Activated CD8-positive, alpha-beta memory T cell treated with anti-CD3 and anti-CD28 coated beads, Interleukin-2, amount 50 U/mL, for 1 hour (primary cell): ENCODE measurements around the gene ETF1.

Experiments used
- DNase-seq: peaks from one replicate; pipeline ENCODE4 v3.0.0-alpha.2; 2020; ENCODE audit errors: extremely low read depth

The ETF1 gene

GRCh38 chr5:138542956-138543729 lies at the start of gene ETF1:
Gene ETF1, minus strand, starts transcription at chr5:138543236. Its CDS starts 318 bp downstream, at chr5:138542918.
- peak; percentile 99 for DNase-seq

DNA sequence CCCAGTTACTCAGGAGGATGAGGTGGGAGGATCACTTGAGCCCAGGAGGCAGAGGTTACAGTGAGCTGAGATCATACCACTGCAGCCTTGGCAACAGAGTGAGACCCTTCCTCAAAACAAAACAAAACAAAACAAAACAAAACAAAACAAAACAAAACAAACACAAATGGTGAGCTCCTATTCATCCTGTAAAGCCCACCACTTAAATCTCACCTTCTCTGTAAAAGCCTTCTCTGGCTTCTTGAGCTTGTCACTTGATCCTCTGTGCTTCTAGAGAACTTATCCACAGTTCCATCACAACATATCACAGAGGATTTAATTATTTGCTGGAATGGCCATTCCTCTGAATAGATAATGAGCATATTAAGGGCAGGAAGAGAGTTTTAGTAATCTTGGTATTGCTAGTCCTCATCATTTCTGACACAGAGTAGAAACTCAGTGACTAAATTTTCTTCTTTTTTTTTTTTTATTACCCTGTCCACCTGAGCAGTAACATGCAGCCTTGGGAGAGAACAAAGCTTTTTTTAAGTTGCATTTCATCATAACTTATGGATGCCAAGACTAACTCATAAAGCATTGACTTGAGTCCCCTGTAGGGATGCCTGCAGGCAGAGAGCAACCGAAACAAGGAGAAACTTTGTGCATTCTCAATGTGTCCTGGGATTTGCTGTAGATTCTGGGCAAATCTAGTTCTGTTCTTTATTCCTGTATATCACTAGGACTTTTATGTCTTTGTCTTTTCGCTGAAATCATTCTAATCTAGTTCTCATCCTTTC lies 45.2 kb upstream of the ETF1 start:
- DNase-seq, result no peak

DNA sequence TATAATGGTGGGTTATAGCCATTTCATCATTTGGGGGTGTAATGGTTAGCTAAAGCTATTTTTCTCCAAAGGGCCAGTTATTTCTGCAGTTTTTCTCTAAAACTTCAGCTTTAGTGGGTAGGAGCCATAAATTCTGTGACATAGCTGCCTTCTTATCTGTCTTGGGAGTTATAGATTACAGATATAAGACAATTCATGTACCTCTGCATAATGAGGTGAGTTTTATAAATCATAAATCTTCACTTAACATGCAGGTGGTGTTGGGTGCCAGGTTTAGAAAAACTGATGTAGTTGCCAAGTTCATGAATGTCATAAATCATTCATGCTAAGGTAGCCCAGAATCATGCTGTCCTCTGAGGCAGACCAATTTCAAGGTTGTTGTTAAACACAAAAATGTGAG lies 42.1 kb upstream of the ETF1 start:
- no peak for DNase-seq

- no peak for DNase-seq
These were observed 41.1 kb upstream of the ETF1 start for GRCh38 chr5:138583984-138584637.

GRCh38 chr5:138582959-138583358 lies 39.9 kb upstream of the ETF1 start:
- no peak for DNase-seq

- no peak for DNase-seq
These were observed 37.7 kb upstream of the ETF1 start for GRCh38 chr5:138580777-138581176.

- DNase-seq, result no peak
These were observed 37.0 kb upstream of the ETF1 start for GRCh38 chr5:138580001-138580400.

GRCh38 chr5:138579517-138579863 lies 36.5 kb upstream of the ETF1 start:
- DNase-seq, result no peak

GRCh38 chr5:138577452-138577851 lies 34.4 kb upstream of the ETF1 start:
- DNase-seq, result no peak

DNA sequence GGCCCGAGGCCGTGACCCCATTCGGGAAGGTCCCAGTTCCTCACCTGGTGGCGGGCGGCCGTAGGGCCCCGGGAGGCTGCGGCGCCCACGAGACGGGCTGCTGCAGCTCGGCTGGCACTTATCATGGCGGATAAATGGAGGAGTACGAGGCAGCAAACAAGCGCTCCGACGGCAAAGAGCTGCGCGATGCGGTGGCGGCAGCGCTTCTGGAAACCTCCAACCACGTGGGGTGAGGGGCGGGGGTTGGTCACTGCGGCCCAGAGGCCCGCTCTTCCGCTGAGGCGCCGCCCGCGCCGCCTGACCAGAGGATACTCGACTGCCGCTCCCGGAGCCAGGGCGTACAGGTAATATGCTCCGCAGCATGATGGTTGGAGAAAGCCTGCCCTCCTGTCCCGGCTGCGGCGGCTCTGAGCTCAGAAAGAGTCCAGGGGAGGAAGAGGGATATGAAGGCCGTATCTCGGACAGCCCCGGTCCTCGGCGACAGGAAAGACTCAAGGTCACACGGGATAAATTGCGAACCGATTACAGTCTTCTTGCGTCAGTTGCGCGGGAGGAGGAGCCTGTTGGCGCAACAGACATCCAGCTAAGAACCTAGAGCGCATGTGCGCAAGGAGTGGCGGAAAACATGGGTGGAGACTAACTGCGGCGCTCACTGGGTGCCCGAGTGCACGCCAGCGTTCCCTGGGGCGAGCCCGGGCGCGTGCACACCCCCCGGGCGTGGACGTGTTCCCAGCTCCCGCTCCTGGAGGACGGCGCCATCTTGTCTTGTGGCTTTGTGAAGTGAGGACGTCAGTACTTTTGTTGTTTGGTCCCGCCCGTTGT lies 32.4 kb upstream of the ETF1 start, which contains the start of gene HSPA9:
Gene HSPA9 (minus strand): TSS at position 208 of the 822 bp plus-strand sequence. CDS start 83 bp downstream, at position 125.
- DNase-seq, result peak; percentile 97

DNA sequence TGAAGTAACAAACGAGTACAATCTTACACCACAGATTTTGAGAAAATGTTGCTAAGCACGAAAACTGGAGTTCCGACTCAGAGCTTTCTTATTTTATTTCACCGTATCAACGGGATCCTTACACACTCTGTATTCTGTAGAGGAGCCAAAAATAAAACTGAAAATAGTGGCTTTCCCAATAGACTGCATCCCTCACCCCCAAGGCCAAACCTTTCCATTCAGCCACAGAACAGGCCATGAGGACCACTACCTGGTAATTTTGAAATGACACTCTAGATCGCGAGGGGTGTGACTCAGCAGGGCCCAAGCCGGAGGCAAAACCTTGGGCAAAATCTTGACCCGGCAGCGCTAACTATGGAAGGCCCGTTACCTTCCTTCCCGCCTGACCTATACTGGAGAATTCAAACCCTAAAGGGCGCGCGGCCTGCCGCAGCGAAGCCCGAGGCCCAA lies 31.7 kb upstream of the ETF1 start:
- no peak for DNase-seq

DNA sequence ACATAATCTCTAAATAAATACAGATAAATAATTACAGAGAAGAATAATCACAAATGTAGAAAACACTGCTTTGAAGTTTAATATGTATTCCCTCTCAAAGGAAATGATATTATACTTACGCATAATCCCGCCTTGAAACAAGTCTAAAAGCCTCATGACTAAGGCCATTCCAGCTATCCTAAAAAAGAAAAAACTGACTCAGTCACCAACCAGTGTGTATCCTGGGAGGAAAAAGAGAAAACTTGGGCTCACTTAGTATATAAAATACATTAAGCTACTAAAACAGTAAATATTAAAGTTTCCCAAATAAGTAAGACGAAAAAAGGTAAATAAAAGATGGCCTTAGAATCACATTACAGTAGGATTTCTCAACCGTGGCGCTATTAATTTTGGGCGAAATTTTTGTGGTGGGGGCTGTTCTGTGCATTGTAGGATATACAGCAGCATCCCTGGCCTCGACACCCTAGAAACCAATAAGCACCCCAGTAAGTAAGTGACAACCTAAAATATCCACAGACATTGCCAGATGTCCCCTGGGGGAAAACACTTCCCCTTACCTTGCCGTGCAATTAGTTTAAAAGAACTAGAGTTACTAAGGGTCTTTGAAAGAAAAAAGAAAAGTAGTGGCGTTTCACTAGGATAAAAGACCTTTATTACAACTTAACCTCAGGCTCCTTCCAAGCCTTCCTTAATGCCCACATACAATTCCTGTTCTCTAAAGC lies 31.1 kb upstream of the ETF1 start:
- DNase-seq, result no peak

DNA sequence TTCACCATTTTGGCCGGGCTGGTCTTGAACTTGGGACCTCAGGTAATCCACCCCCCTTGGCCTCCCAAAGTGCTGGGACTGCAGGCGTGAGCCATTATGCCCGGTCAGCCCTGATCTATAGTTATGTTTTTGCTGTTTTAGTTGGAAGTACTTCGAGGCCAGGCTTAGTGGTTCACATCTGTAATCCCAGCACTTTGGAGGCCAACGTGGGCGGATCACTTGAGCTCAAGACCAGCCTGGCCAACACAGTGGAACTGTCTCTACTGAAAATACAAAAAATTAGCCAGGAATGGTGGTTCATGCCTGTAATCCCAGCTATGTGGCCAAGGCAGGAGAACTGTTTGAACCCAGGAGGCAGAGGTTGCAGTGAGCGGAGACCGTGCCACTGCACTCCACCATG lies 30.2 kb upstream of the ETF1 start:
- no peak for DNase-seq

GRCh38 chr5:138570871-138571270 lies 27.8 kb upstream of the ETF1 start:
- DNase-seq, result no peak

DNA sequence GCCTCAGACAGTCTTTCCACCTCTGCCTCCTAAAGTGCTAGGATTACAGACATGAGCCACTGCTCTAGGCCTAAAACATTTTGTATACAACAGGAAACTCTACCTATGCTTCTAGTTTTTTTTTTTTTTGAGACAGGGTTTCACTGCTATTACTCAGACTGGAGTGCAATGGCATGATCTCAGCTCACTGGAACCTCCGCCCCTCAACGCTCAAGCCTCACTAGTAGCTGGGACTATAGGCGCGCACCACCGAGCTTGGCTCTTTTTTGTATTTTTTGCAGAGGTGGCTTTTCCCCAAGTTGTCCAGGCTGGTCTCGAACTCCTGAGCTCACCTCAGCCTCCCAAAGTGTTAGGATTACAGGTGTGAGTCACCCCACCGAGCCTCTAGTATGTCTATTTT lies 26.7 kb upstream of the ETF1 start:
- no peak for DNase-seq

- no peak for DNase-seq
These were observed 25.2 kb upstream of the ETF1 start for GRCh38 chr5:138568061-138568824.

DNA sequence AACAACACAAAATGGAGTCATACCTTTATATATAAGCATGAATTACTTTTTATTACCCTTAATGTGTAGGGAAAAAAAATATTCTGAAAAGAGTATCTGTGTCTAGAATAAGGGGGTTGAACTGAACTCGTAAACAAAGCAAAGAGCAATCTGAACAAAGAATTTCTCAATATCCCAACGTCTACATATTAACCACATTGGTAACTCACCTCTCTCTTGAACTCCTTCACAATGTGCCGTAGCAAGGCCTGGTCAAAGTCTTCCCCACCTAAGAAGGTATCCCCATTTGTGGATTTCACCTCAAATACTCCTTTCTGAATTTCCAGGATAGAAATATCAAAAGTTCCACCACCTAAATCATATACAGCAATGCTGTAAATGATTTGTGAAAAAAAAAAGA lies 23.8 kb upstream of the ETF1 start:
- no peak for DNase-seq

DNA sequence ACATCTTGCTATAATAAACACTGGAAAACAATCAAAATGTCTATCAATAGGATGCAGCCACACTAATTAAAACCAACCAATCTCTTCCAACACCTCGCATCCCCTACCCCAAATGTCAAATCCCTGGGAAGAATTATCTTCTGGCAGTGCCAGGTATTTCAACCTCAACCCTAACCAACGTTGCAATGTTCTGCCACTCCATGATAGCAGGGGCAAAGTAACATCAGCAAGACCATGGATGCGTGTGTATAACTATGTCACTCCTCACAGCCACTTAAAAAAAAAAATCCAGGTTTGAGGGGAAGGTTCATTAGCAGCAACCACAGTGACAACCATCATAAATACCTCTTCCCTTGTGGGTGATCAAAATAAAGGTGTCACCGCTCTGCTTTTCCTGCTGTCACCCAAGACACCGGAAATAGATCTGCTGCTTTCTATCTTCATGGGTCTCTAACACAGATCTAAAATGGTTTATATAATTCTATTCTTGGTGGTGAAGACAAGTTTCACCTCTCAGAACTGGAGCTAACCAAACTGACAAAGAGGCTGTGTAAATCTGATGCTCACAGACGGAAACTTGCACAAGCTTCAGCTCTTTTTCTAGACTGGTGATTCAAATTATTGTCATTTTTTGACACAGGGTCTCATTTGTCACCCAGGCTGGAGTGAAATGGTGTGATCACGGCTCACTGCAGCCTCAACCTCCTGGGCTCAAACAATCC lies 22.2 kb upstream of the ETF1 start:
- DNase-seq, result no peak

- no peak for DNase-seq
These were observed 21.2 kb upstream of the ETF1 start for GRCh38 chr5:138564242-138564641.
